Gastroesophageal sphincter (tissue), 3 donors: ENCODE results near the gene APOO.

Experiments
- CTCF ChIP-seq, 4 experiments: fragments of 200-600 bp in 2 of 4; fragments of 450-650 bp in 2 of 4; sonication (generic) in 1 of 4; IDR thresholded peaks; one replicate each; pipeline ENCODE4 v1.5.1; 2017 to 2019; ENCODE audit warnings: antibody characterized with exemption in 4 of 4, mild to moderate bottlenecking in 2 of 4, moderate library complexity in 2 of 4
- POLR2A ChIP-seq, 2 donors: fragments of 450-650 bp; IDR thresholded peaks; one replicate each; pipeline ENCODE4 v1.6.1; 2017; ENCODE audit warnings: antibody characterized with exemption in 2 of 2, mild to moderate bottlenecking in 2 of 2, moderate library complexity in 1 of 2
- POLR2AphosphoS5 ChIP-seq: sonication (generic); formaldehyde crosslinking; IDR thresholded peaks from one replicate; pipeline ENCODE4 v1.6.1; 2017; ENCODE audit warnings: antibody characterized with exemption

GRCh38 chrX:23804578-23804977, 103.2 kb downstream of the APOO start:
- TF ChIP-seq POLR2A (IDR thresholded peaks at IDR 0.05) (no peak), CTCF (IDR thresholded peaks at IDR 0.05) (no peak), POLR2AphosphoS5 (no peak)
